ENCODE results near the gene MARCHF10.

Gene MARCHF10

GRCh38 chr17:62690168-62690897, 117.8 kb downstream of the MARCHF10 start:
- H3K4me3 ChIP-seq (ENCODE audit: control insufficient read depth, low read depth, low read length) = no peak overlapping the region
- TF ChIP-seq CTCF (IDR thresholded peaks at IDR 0.05; ENCODE audit: control insufficient read depth, insufficient read depth, low read depth, low read length, missing control alignments) = no peak
- DNase-seq (ENCODE audit: low read depth) = no peak

GRCh38 chr17:62689441-62690167, 118.5 kb downstream of the MARCHF10 start:
- TF ChIP-seq CTCF (IDR thresholded peaks at IDR 0.05; ENCODE audit: control insufficient read depth, insufficient read depth, low read depth, low read length, missing control alignments) = no peak
- no peak overlapping the region for H3K4me3 ChIP-seq (ENCODE audit: control insufficient read depth, low read depth, low read length)
- no peak for DNase-seq (ENCODE audit: low read depth)

- no peak for TF ChIP-seq CTCF (IDR thresholded peaks at IDR 0.05; ENCODE audit: control insufficient read depth, insufficient read depth, low read depth, low read length, missing control alignments)
- no peak overlapping the region for H3K4me3 ChIP-seq (ENCODE audit: control insufficient read depth, low read depth, low read length)
- DNase-seq (ENCODE audit: low read depth) = no peak
Measured at GRCh38 chr17:62688398-62689160, 119.5 kb downstream of the MARCHF10 start.

GRCh38 chr17:62687997-62688396, 120.1 kb downstream of the MARCHF10 start:
- H3K4me3 ChIP-seq (ENCODE audit: control insufficient read depth, low read depth, low read length) = no peak overlapping the region
- no peak for DNase-seq (ENCODE audit: low read depth)
- no peak for TF ChIP-seq CTCF (IDR thresholded peaks at IDR 0.05; ENCODE audit: control insufficient read depth, insufficient read depth, low read depth, low read length, missing control alignments)

GRCh38 chr17:62684179-62684578, 123.9 kb downstream of the MARCHF10 start:
- H3K4me3 ChIP-seq (ENCODE audit: control insufficient read depth, low read depth, low read length) = no peak overlapping the region
- no peak for DNase-seq (ENCODE audit: low read depth)
- TF ChIP-seq CTCF (IDR thresholded peaks at IDR 0.05; ENCODE audit: control insufficient read depth, insufficient read depth, low read depth, low read length, missing control alignments) = no peak

GRCh38 chr17:62681939-62682381, 126.2 kb downstream of the MARCHF10 start:
- no peak overlapping the region for H3K4me3 ChIP-seq (ENCODE audit: control insufficient read depth, low read depth, low read length)
- no peak for DNase-seq (ENCODE audit: low read depth)
- no peak for TF ChIP-seq CTCF (IDR thresholded peaks at IDR 0.05; ENCODE audit: control insufficient read depth, insufficient read depth, low read depth, low read length, missing control alignments)
